Neural progenitor cell (in vitro differentiated cells): ENCODE measurements around the gene TSR3.

Source experiments
- CTCF ChIP-seq: fragments of 200-600 bp; sonication (generic); IDR thresholded peaks from 2 replicates; pipeline ENCODE4 v1.5.1; 2017; ENCODE audit warnings: antibody characterized with exemption, mild to moderate bottlenecking
- EZH2phosphoT487 ChIP-seq: fragments of 200-600 bp; sonication (generic); IDR thresholded peaks from 2 replicates; pipeline ENCODE4 v1.6.1; 2017; ENCODE audit warnings: antibody characterized with exemption

GRCh38 chr16:1320097-1320496, 31.6 kb downstream of the TSR3 start:
- no peak for TF ChIP-seq EZH2phosphoT487
- no peak for TF ChIP-seq CTCF
